ENCODE measurements around the gene SH3TC1. TPM values are rescaled to one million over a fixed set of nuclear protein-coding genes. Genes with fewer than 3 reads are reported as not detected.

Gene SH3TC1
- total and polyA plus RNA-seq, 2 of the 13 experiments (the other 11 are each of a cell fraction or from before 2014, with no cell fraction given), result 14.9 to 21.8 TPM

- no peak; the same call in 1 of the 2 replicates for TF ChIP-seq SALL2 (CRISPR knock-in tag; IDR thresholded peaks at IDR 0.05)
- TF ChIP-seq ZNF766 (CRISPR knock-in tag; IDR thresholded peaks at IDR 0.05; ENCODE audit: borderline replicate concordance), result no peak
- no peak for TF ChIP-seq HOMEZ (CRISPR knock-in tag; IDR thresholded peaks at IDR 0.05; ENCODE audit: low read depth)
- TF ChIP-seq ZNF652 (CRISPR knock-in tag; IDR thresholded peaks at IDR 0.05; ENCODE audit: borderline replicate concordance, low read depth), result peak; percentile 43; the same call in 1 of the 2 replicates
- no peak for TF ChIP-seq JARID2 (CRISPR knock-in tag; IDR thresholded peaks at IDR 0.05; ENCODE audit: insufficient replicate concordance)
- no peak for TF ChIP-seq TRIM22 (IDR thresholded peaks at IDR 0.05)
- no peak for TF ChIP-seq ESRRA (CRISPR knock-in tag; IDR thresholded peaks at IDR 0.05; ENCODE audit: low read depth)
- no peak for TF ChIP-seq ZNF530 (CRISPR knock-in tag; IDR thresholded peaks at IDR 0.05; ENCODE audit: low read depth)
- TF ChIP-seq ZNF672 (CRISPR knock-in tag; IDR thresholded peaks at IDR 0.05), result no peak
- no peak; the same call in 1 of the 2 replicates for TF ChIP-seq POLR2G (IDR thresholded peaks at IDR 0.05; ENCODE audit: low read depth, low read length)
- TF ChIP-seq ZNF274 (CRISPR knock-in tag; IDR thresholded peaks at IDR 0.05), result peak; percentile 74; the same call in 1 of the 2 replicates
- no peak for TF ChIP-seq GLMP (CRISPR knock-in tag; IDR thresholded peaks at IDR 0.05; ENCODE audit: borderline replicate concordance)
- no peak for TF ChIP-seq MEIS1 (CRISPR knock-in tag; IDR thresholded peaks at IDR 0.05; ENCODE audit: borderline replicate concordance)
- no peak for TF ChIP-seq ZNF234 (CRISPR knock-in tag; conservative IDR thresholded peaks at IDR 0.05)
- TF ChIP-seq MED1 (CRISPR knock-in tag; IDR thresholded peaks at IDR 0.05), result peak; percentile 59
- 0 out of 2 replicates have a peak, but pooled peaks have one; percentile 35 for TF ChIP-seq ZNF292 (CRISPR knock-in tag; IDR thresholded peaks at IDR 0.05; ENCODE audit: borderline replicate concordance, low read depth)
- no peak for TF ChIP-seq NFRKB (IDR thresholded peaks at IDR 0.05)
- peak; percentile 67; the same call in 1 of the 2 replicates for TF ChIP-seq MIER3 (CRISPR knock-in tag; IDR thresholded peaks at IDR 0.05; ENCODE audit: borderline replicate concordance)
- TF ChIP-seq SMYD3 (CRISPR knock-in tag; IDR thresholded peaks at IDR 0.05), result peak; percentile 54; the same call in 1 of the 2 replicates
- TF ChIP-seq RARG (CRISPR knock-in tag; IDR thresholded peaks at IDR 0.05; ENCODE audit: low read depth), result no peak
- no peak for TF ChIP-seq RFX1 (IDR thresholded peaks at IDR 0.05)
- TF ChIP-seq MYPOP (CRISPR knock-in tag; IDR thresholded peaks at IDR 0.05), result no peak
- no peak for TF ChIP-seq REXO4 (CRISPR knock-in tag; IDR thresholded peaks at IDR 0.05; ENCODE audit: borderline replicate concordance)
- no peak for TF ChIP-seq NFIC (IDR thresholded peaks at IDR 0.05; ENCODE audit: low read length)
- TF ChIP-seq SATB2 (CRISPR knock-in tag; IDR thresholded peaks at IDR 0.05), result no peak
- TF ChIP-seq ZNF567 (CRISPR knock-in tag; IDR thresholded peaks at IDR 0.05; ENCODE audit: borderline replicate concordance), result no peak
Observed at GRCh38 chr4:8202108-8203051, 3.3 kb downstream of the SH3TC1 start (continued).

Measured in HepG2 (cell line).